ENCODE measurements around the gene CCDC12.

Gene CCDC12

GRCh38 chr3:46953234-46954010, 23.1 kb downstream of the CCDC12 start:
- DNase-seq, result no peak

- no peak for DNase-seq
Observed at GRCh38 chr3:46952813-46953212, 23.7 kb downstream of the CCDC12 start.

GRCh38 chr3:46950650-46951241, 25.8 kb downstream of the CCDC12 start:
- no peak for DNase-seq

GRCh38 chr3:46950177-46950576, 26.4 kb downstream of the CCDC12 start:
- DNase-seq, result no peak

- no peak for DNase-seq
Observed at GRCh38 chr3:46948830-46949671, 27.5 kb downstream of the CCDC12 start.

- no peak for DNase-seq
Observed at GRCh38 chr3:46947981-46948791, 28.4 kb downstream of the CCDC12 start.

- no peak for DNase-seq
Observed at GRCh38 chr3:46947546-46947901, 29.0 kb downstream of the CCDC12 start.

GRCh38 chr3:46946856-46947545, 29.5 kb downstream of the CCDC12 start:
- DNase-seq, result no peak

- no peak for DNase-seq
Observed at GRCh38 chr3:46946416-46946815, 30.1 kb downstream of the CCDC12 start.

- no peak for DNase-seq
Observed at GRCh38 chr3:46944191-46944590, 32.4 kb downstream of the CCDC12 start.

GRCh38 chr3:46943237-46944187, 33.0 kb downstream of the CCDC12 start:
- DNase-seq, result no peak

GRCh38 chr3:46942481-46943236, 33.9 kb downstream of the CCDC12 start:
- DNase-seq, result no peak

GRCh38 chr3:46942076-46942475, 34.5 kb downstream of the CCDC12 start:
- DNase-seq, result no peak

GRCh38 chr3:46939578-46940445, 36.7 kb downstream of the CCDC12 start:
- DNase-seq, result no peak

- DNase-seq, result no peak
Observed at GRCh38 chr3:46938118-46938517, 38.4 kb downstream of the CCDC12 start.

GRCh38 chr3:46936733-46937250, 39.8 kb downstream of the CCDC12 start:
- DNase-seq, result no peak

- DNase-seq, result peak; percentile 44
Observed at GRCh38 chr3:46935989-46936558, 40.5 kb downstream of the CCDC12 start.

- no peak for DNase-seq
Observed at GRCh38 chr3:46935168-46935858, 41.2 kb downstream of the CCDC12 start.
